Spleen (tissue), 11 donors: ENCODE results near the gene MYADM. TPM values are rescaled to one million over a fixed set of nuclear protein-coding genes. Genes with fewer than 3 reads are reported as not detected.
"Not testable (repeated sequence)": the region's sequence is repeated elsewhere in the genome, so short reads cannot be mapped to it uniquely, and the experiment has no call there.

ENCODE experiments used
- DNase-seq: peaks from one replicate; pipeline ENCODE4 v3.0.0-alpha.2; 2020
- H3K27ac ChIP-seq, 8 donors: fragments of 200-600 bp; sonication (generic) in 7 of 8; 1 replicate in 4 of 8; 2 replicates in 4 of 8; pipeline versions ENCODE4 v1.5.0 to v1.8.0; 2016 to 2021; ENCODE audit warnings: inconsistent platforms in 4 of 8, mild to moderate bottlenecking in 4 of 8, moderate library complexity in 1 of 8
- H3K27me3 ChIP-seq, 7 donors: fragments of 200-600 bp; sonication (generic) in 6 of 7; replicated peaks in 1 of 7; 1 replicate in 4 of 7; 2 replicates in 3 of 7; pipeline versions ENCODE4 v1.5.0 to v1.8.0; 2016 to 2021; ENCODE audit warnings: inconsistent platforms in 3 of 7, mild to moderate bottlenecking in 1 of 7
- H3K36me3 ChIP-seq, 6 donors: fragments of 200-600 bp; sonication (generic) in 5 of 6; 1 replicate in 4 of 6; 2 replicates in 2 of 6; pipeline versions ENCODE4 v1.5.0 to v1.8.0; 2016 to 2021; ENCODE audit warnings: inconsistent platforms in 2 of 6
- H3K4me1 ChIP-seq, 6 donors: fragments of 200-600 bp; sonication (generic) in 5 of 6; 1 replicate in 3 of 6; 2 replicates in 3 of 6; pipeline versions ENCODE4 v1.5.0 to v1.8.0; 2016 to 2021; ENCODE audit warnings: inconsistent platforms in 3 of 6
- H3K4me3 ChIP-seq, 8 donors: fragments of 200-600 bp; sonication (generic) in 7 of 8; 1 replicate in 4 of 8; 2 replicates in 4 of 8; pipeline versions ENCODE4 v1.5.0 to v1.8.0; 2016 to 2021; ENCODE audit warnings: inconsistent platforms in 4 of 8, mild to moderate bottlenecking in 4 of 8, moderate library complexity in 2 of 8
- H3K9me3 ChIP-seq, 8 donors: fragments of 200-600 bp; sonication (generic) in 7 of 8; 1 replicate in 4 of 8; 2 replicates in 4 of 8; pipeline versions ENCODE4 v1.5.0 to v1.8.0; 2016 to 2021; ENCODE audit warnings: inconsistent platforms in 4 of 8
- POLR2A ChIP-seq, 3 donors: fragments of 450-650 bp; IDR thresholded peaks; one replicate each; pipeline ENCODE4 v1.5.1; 2017; ENCODE audit warnings: antibody characterized with exemption in 3 of 3, mild to moderate bottlenecking in 1 of 3
- POLR2AphosphoS5 ChIP-seq, 3 donors: sonication (generic); formaldehyde crosslinking; IDR thresholded peaks; one replicate each; pipeline ENCODE4 v1.5.1; 2017; ENCODE audit warnings: antibody characterized with exemption in 3 of 3
- WGBS, 5 donors: extraction: QIAGEN DNeasy Blood & Tissue Kit in 3 of 5; methylation state at CpG; one replicate each; pipeline versions ENCODE4 v1.1.5 to v1.1.7; 2013 to 2018; 5-methylcytosine and 5-hydroxymethylcytosine counted together
- intact Hi-C: fragments of 100-400 bp; cut with DNase I; formaldehyde crosslinking; loops from one replicate; pipeline ENCODE4 v1.15.0; 2023; ENCODE audit warnings: low total_unique reads
- polyA plus RNA-seq, 3 donors: library from polyadenylated mRNA; stranded (reverse); fragments of 200-250 nt; gene quantifications; one replicate each; pipeline ENCODE4 v1.2.1, GENCODE V29; 2013
- total RNA-seq, 7 donors: library from RNA; depleted of rRNA in 3 of 7; stranded (reverse); fragments of >200 nt in 3 of 7; fragmentation: NEBNext Ultra II Directional in 4 of 7; extraction: Animal tissue kit (Norgen Biotek cat#: 25700) in 4 of 7; gene quantifications; one replicate each; pipeline versions ENCODE4 v1.1.0 to v1.2.1, GENCODE V29; 2016 to 2021
- TF ChIP-seq, protein P1 (sequence below), 11 experiments: fragments of 200-600 bp in 7 of 11; fragments of 450-650 bp in 4 of 11; sonication (generic) in 4 of 11; IDR thresholded peaks in 8 of 11; conservative IDR thresholded peaks in 3 of 11; 1 replicate in 7 of 11; 2 replicates in 4 of 11; pipeline versions ENCODE4 v1.4.0 to v1.8.0; 2016 to 2021; ENCODE audit warnings: antibody characterized with exemption in 11 of 11, inconsistent platforms in 4 of 11, mild to moderate bottlenecking in 1 of 11
- donor health status: healthy with polysubstance abuse.
- donor health status: DM: no; HTN: no; CAD: no; lungs with moderate emphysema.
- donor health status: DM: no; HTN: no; CAD: no.
- donor health status: Bipolar disorder and iron deficiency.
- donor health status: healthy.
- donor health status: DM: no; HTN: no; CAD: no.
- donor health status: DM: yes; HTN: yes; CAD: no.

The MYADM gene
- total and polyA plus RNA-seq, 10 donors: 9.1 to 146 (median 50.8) TPM

DNA sequence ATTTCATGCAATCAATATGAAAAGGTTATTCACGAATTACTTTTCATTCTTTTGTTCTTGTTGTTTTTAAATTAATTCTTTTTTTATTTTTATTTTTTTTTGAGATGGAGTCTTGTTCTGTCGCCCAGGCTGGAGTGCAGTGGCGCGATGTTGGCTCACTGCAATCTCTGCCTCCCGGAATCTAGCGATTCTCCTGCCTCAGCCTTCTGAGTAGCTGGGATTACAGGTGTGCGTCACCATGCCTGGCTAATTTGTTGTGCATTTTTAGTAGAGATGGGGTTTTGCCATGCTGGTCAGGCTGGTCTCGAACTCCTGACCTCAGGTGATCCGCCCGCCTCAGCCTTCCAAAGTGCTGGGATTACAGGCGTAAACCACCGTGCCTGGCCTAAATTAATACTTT is 27.4 kb upstream of the MYADM start:
- intact Hi-C loops: loop anchor here (5.0 kb wide), 1 partner anchor 182 kb away; no protein-coding TSS in a partner anchor

DNA sequence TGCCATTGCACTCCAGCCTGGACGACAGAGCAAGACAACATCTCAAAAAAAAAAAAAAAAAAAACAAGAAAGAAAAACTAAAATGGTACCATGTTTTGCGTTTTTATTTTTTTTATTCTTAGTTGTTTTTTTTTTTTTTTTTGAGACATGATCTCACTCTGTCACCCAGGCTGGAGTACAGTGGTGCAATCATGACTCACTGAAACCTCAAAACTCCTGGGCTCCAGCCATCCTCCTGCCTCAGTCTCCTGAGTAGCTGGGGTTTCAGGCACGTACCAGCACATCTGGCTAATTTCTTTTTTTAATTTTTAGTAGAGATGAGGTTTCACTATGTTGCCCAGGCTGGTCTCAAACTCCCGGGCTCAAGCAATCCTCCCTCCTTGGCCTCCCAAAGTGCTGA is 26.8 kb upstream of the MYADM start:
- not testable (repeated sequence) for H3K9me3 ChIP-seq, DNase-seq, H3K36me3 ChIP-seq, H3K4me3 ChIP-seq
- peaks cover 5 to 42% (median 14%) of the 10 kb centered on the region in 6 donors for H3K4me1 ChIP-seq
- peaks cover 0 to 35% (median 0%) of the 10 kb centered on the region in 7 donors for H3K27me3 ChIP-seq
- H3K27ac ChIP-seq: peak overlapping the region in 2 of 8 donors; percentile 23 to 76
- intact Hi-C loops: loop anchor here (5.0 kb wide), 1 partner anchor 181 kb away; no protein-coding TSS in a partner anchor
- 73 to 92% (median 77%) methylated on average over 4 of the region's 4 CpGs for WGBS, 5 donors

More for the DNA sequence above, 27.4 kb upstream of the MYADM start:
- Histone ChIP-seq H3K4me1 (peaks cover 5 to 35% (median 14%) of the 10 kb centered on the region in 6 donors), H3K27me3 (peaks cover 0 to 29% (median 0%) of the 10 kb centered on the region in 7 donors)
- not testable (repeated sequence) for H3K9me3 ChIP-seq, H3K4me3 ChIP-seq, H3K36me3 ChIP-seq, DNase-seq, H3K27ac ChIP-seq
- 92 to 98% (median 94%) methylated on average over 12 of the region's 12 CpGs for WGBS, 5 donors

DNA sequence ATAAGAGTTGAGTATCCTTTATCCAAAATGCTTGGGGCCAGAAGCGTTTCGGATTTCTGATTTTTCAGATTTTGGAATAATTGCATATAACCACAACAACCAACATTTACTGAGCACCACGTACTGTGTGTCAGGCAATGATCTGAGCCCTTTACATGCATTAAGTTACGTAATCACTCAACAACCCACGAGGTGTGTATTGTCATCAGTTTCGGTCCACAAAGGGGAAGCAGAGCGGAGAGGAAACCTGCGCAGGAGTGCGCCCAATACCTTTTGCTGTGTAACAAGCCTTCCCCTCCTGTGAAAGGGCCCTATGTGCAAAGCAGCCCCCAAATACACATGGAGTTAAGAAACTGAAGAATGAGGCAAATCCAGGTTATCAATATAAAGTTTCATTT is 22.8 kb upstream of the MYADM start:
- peaks cover 0 to 55% (median 0%) of the 10 kb centered on the region in 7 donors for H3K27me3 ChIP-seq
- 54 to 79% (median 72%) methylated on average over 9 of the region's 9 CpGs for WGBS, 5 donors
- intact Hi-C loops: loop anchor here (5.0 kb wide), 1 partner anchor 177 kb away; no protein-coding TSS in a partner anchor
- peak in 1 of 3 donors; percentile 43 for TF ChIP-seq POLR2AphosphoS5 (IDR thresholded peaks at IDR 0.05)
- TF ChIP-seq, protein P1, sequence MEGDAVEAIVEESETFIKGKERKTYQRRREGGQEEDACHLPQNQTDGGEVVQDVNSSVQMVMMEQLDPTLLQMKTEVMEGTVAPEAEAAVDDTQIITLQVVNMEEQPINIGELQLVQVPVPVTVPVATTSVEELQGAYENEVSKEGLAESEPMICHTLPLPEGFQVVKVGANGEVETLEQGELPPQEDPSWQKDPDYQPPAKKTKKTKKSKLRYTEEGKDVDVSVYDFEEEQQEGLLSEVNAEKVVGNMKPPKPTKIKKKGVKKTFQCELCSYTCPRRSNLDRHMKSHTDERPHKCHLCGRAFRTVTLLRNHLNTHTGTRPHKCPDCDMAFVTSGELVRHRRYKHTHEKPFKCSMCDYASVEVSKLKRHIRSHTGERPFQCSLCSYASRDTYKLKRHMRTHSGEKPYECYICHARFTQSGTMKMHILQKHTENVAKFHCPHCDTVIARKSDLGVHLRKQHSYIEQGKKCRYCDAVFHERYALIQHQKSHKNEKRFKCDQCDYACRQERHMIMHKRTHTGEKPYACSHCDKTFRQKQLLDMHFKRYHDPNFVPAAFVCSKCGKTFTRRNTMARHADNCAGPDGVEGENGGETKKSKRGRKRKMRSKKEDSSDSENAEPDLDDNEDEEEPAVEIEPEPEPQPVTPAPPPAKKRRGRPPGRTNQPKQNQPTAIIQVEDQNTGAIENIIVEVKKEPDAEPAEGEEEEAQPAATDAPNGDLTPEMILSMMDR (IDR thresholded peaks at IDR 0.05 in 8 of 11, conservative IDR thresholded peaks at IDR 0.05 in 3 of 11): no peak
- H3K4me1 ChIP-seq: peaks cover 7 to 61% (median 16%) of the 10 kb centered on the region in 6 donors
- H3K27ac ChIP-seq: peak overlapping the region in 4 of 8 donors; percentile 26 to 74 (median 60)
- H3K4me3 ChIP-seq: peak overlapping the region in 1 of 8 donors; percentile 18
- no peaks in the 10 kb centered on the region for H3K36me3 ChIP-seq
- no peaks in the 10 kb centered on the region for H3K9me3 ChIP-seq
- DNase-seq: peak; percentile 80

DNA sequence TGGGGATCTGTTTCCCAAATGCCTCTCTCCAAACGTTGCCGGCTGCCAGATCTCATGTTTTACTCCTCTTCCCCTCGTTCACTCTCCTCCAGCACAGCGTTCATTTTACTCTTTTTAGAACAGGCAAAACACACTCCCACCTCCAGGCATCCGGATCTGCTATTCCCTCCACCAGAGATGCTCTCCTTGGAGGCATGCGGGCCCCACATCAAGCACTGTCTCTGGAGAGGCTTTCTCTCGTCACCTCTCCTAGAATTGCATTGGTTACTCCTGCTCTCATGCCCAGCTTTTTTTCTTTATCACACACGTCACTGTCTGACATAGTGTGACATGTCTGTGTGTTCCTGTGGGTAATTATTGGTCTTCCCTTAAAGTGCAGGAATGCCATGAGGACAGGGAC is 20.1 kb upstream of the MYADM start:
- 60 to 77% (median 66%) methylated on average over 8 of the region's 8 CpGs for whole genome bisulfite sequencing, 5 donors
- intact Hi-C loops: no loop called here
- TF ChIP-seq, protein P1 (IDR thresholded peaks at IDR 0.05 in 8 of 11, conservative IDR thresholded peaks at IDR 0.05 in 3 of 11): no peak
- no peak for TF ChIP-seq POLR2AphosphoS5 (IDR thresholded peaks at IDR 0.05)
- no peak for TF ChIP-seq POLR2A (IDR thresholded peaks at IDR 0.05)
- H3K36me3 ChIP-seq: no peaks in the 10 kb centered on the region
- H3K9me3 ChIP-seq: no peaks in the 10 kb centered on the region
- H3K4me1 ChIP-seq: peaks cover 0 to 66% (median 11%) of the 10 kb centered on the region in 6 donors
- no peak overlapping the region for H3K27ac ChIP-seq
- H3K4me3 ChIP-seq: no peak overlapping the region
- no peak for DNase-seq
- H3K27me3 ChIP-seq: peaks cover 0 to 80% (median 0%) of the 10 kb centered on the region in 7 donors

DNA sequence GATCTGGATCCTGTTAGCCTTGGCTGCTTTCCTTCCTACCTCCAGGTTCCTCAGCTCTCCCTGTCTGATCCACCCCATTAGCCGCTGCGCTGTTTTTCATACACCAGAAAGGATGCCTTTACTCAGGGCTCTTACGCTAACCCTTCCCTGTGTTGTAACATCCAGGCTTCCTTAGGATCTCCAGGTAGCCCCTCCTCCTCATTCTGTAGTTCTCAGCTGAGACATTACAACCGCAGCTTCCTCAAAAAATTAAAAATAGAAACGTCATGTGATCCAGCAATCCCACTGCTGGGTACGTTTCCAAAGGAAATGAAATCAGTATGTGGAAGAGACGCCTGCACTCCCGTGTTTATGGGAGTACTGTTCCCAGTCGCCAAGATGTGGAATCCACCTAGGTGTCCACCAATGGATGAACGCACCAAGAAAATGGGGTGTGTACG is 18.4 kb upstream of the MYADM start:
- Histone ChIP-seq H3K4me1 (peaks cover 0 to 74% (median 13%) of the 10 kb centered on the region in 6 donors), H3K4me3 (no peak overlapping the region), H3K27me3 (peaks cover 0 to 85% (median 0%) of the 10 kb centered on the region in 7 donors), H3K36me3 (no peaks in the 10 kb centered on the region), H3K9me3 (no peaks in the 10 kb centered on the region), H3K27ac (peak overlapping the region in 7 of 8 donors; percentile 3 to 86 (median 56))
- no peak for DNase-seq
- intact Hi-C loops: no loop called here
- TF ChIP-seq POLR2A (IDR thresholded peaks at IDR 0.05) (no peak), POLR2AphosphoS5 (IDR thresholded peaks at IDR 0.05) (peak in 1 of 3 donors; percentile 20)
- TF ChIP-seq, protein P1 (IDR thresholded peaks at IDR 0.05 in 8 of 11, conservative IDR thresholded peaks at IDR 0.05 in 3 of 11): no peak
- 24 to 28% (median 26%) methylated on average over 11 of the region's 11 CpGs for WGBS, 5 donors
